ENCODE results near the gene C1orf35.

C1orf35 gene

GRCh38 chr1:228151180-228151925 is 48.2 kb upstream of the C1orf35 start:
- peaks cover 6% of the 10 kb centered on the region for H3K36me3 ChIP-seq (replicated peaks; ENCODE audit: low read depth, low read length)
- H4K20me1 ChIP-seq (ENCODE audit: insufficient read depth, low read length), result peaks cover 6% of the 10 kb centered on the region; the same call in 1 of the 2 replicates
- TF ChIP-seq, protein P1, sequence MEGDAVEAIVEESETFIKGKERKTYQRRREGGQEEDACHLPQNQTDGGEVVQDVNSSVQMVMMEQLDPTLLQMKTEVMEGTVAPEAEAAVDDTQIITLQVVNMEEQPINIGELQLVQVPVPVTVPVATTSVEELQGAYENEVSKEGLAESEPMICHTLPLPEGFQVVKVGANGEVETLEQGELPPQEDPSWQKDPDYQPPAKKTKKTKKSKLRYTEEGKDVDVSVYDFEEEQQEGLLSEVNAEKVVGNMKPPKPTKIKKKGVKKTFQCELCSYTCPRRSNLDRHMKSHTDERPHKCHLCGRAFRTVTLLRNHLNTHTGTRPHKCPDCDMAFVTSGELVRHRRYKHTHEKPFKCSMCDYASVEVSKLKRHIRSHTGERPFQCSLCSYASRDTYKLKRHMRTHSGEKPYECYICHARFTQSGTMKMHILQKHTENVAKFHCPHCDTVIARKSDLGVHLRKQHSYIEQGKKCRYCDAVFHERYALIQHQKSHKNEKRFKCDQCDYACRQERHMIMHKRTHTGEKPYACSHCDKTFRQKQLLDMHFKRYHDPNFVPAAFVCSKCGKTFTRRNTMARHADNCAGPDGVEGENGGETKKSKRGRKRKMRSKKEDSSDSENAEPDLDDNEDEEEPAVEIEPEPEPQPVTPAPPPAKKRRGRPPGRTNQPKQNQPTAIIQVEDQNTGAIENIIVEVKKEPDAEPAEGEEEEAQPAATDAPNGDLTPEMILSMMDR (IDR thresholded peaks at IDR 0.05; ENCODE audit: low read depth, low read length), result no peak
- TF ChIP-seq EZH2phosphoT487 (IDR thresholded peaks at IDR 0.05; ENCODE audit: low read depth), result no peak
- H3K27ac ChIP-seq (ENCODE audit: low read length), result no peak overlapping the region
- no peak overlapping the region for H2AFZ ChIP-seq (ENCODE audit: low read depth, low read length)
- H3K4me2 ChIP-seq (ENCODE audit: low read length), result no peak overlapping the region
- H3K9me3 ChIP-seq (ENCODE audit: insufficient read depth, low read length), result no peaks in the 10 kb centered on the region
- no peaks in the 10 kb centered on the region for H3K27me3 ChIP-seq (ENCODE audit: low read depth, low read length)
- no peak overlapping the region for H3K9ac ChIP-seq (ENCODE audit: low read length)
- H3K4me1 ChIP-seq (ENCODE audit: low read length), result no peaks in the 10 kb centered on the region
- peaks cover 4% of the 10 kb centered on the region; the same call in 1 of the 2 replicates for H3K79me2 ChIP-seq (ENCODE audit: low read length)
- no peak overlapping the region for H3K4me3 ChIP-seq (ENCODE audit: low read length)

- Histone ChIP-seq H3K9me3 (ENCODE audit: insufficient read depth, low read length) (no peaks in the 10 kb centered on the region), H3K4me3 (ENCODE audit: low read length) (no peak overlapping the region), H3K4me1 (ENCODE audit: low read length) (no peaks in the 10 kb centered on the region), H3K36me3 (replicated peaks; ENCODE audit: low read depth, low read length) (peaks cover 6% of the 10 kb centered on the region), H3K27ac (ENCODE audit: low read length) (no peak overlapping the region), H3K4me2 (ENCODE audit: low read length) (no peak overlapping the region), H3K27me3 (ENCODE audit: low read depth, low read length) (no peaks in the 10 kb centered on the region), H2AFZ (ENCODE audit: low read depth, low read length) (no peak overlapping the region), H3K79me2 (ENCODE audit: low read length) (peaks cover 11% of the 10 kb centered on the region), H3K9ac (ENCODE audit: low read length) (no peak overlapping the region), H4K20me1 (ENCODE audit: insufficient read depth, low read length) (peaks cover 6% of the 10 kb centered on the region; the same call in 1 of the 2 replicates)
- TF ChIP-seq, protein P1 (IDR thresholded peaks at IDR 0.05; ENCODE audit: low read depth, low read length), result no peak
- TF ChIP-seq EZH2phosphoT487 (IDR thresholded peaks at IDR 0.05; ENCODE audit: low read depth), result no peak
These were observed 47.5 kb upstream of the C1orf35 start for GRCh38 chr1:228150461-228151179.

DNA sequence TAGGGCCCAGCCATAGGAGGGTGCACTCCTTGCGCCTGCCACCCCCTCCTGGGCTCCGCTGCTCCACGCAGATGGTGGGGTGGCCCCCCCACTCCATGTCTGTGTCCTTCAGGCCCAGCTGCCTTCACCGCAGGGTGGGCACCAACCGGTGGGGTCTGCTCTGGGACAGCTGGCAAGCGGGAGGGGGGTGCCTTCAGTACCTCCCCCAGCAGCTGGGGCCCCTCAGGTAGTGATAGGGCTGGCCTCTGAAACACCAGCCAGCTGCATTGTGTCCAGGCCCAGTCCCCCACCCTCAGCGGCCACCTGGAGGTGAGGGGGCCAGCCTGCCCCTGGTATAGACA is 47.0 kb upstream of the C1orf35 start:
- H3K9ac ChIP-seq (ENCODE audit: low read length), result no peak overlapping the region
- no peak overlapping the region for H2AFZ ChIP-seq (ENCODE audit: low read depth, low read length)
- peaks cover 16% of the 10 kb centered on the region for H3K79me2 ChIP-seq (ENCODE audit: low read length)
- no peak overlapping the region for H3K4me2 ChIP-seq (ENCODE audit: low read length)
- H3K9me3 ChIP-seq (ENCODE audit: insufficient read depth, low read length), result no peaks in the 10 kb centered on the region
- peaks cover 6% of the 10 kb centered on the region; the same call in 1 of the 2 replicates for H4K20me1 ChIP-seq (ENCODE audit: insufficient read depth, low read length)
- TF ChIP-seq, protein P1 (IDR thresholded peaks at IDR 0.05; ENCODE audit: low read depth, low read length), result no peak
- no peak for TF ChIP-seq EZH2phosphoT487 (IDR thresholded peaks at IDR 0.05; ENCODE audit: low read depth)
- no peaks in the 10 kb centered on the region for H3K27me3 ChIP-seq (ENCODE audit: low read depth, low read length)
- no peak overlapping the region for H3K27ac ChIP-seq (ENCODE audit: low read length)
- no peaks in the 10 kb centered on the region for H3K4me1 ChIP-seq (ENCODE audit: low read length)
- H3K36me3 ChIP-seq (replicated peaks; ENCODE audit: low read depth, low read length), result peaks cover 6% of the 10 kb centered on the region
- H3K4me3 ChIP-seq (ENCODE audit: low read length), result no peak overlapping the region

DNA sequence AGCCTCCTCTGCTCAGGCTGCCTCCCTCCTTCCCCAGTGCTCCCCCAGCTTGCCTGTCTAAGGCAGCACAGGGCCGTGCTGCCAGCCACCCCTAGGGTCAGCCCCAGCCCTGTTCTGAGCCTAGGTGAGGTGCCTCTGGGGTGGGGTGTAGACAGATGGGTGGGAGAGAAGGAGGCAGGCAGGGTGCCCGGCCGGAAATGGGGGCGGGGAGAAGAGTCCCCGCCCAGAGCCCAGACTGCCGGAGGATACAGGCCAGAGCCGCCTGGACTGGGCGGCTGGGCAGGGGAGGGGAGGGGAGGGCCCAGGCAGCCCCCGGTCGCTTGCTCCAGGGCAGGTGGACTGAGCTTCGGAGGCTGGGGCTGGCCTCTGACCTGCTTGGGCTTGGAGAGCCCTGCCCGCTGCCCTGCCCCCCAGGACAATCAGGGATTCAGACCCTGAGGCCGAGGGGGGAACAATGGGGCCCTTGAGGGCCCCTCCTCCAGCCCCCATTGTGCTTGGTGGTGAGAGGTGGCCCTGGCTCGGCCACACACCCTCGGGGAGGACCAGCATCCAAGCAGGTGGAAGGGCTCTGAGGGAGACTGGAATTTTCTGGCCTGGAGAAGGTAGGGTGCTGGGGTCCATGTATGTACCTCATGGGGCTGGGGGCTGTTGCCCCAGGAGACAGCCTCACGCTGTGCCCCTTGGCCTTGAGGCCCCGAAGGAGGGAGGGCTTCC is 46.4 kb upstream of the C1orf35 start, which contains the start of gene GJC2:
Gene GJC2 (plus strand): TSS at position 525 of the 714 bp plus-strand sequence. CDS start 7,829 bp downstream, outside the sequence.
- H3K36me3 ChIP-seq (replicated peaks; ENCODE audit: low read depth, low read length), result peaks cover 6% of the 10 kb centered on the region
- no peak within 1 kb of the TSS for H3K4me3 ChIP-seq (ENCODE audit: low read length)
- H3K27me3 ChIP-seq (ENCODE audit: low read depth, low read length), result no peaks in the 10 kb centered on the region
- no peaks in the 10 kb centered on the region for H3K4me1 ChIP-seq (ENCODE audit: low read length)
- peaks cover 21% of the 10 kb centered on the region for H3K79me2 ChIP-seq (ENCODE audit: low read length)
- H3K9ac ChIP-seq (ENCODE audit: low read length), result no peak within 1 kb of the TSS
- TF ChIP-seq, protein P1 (IDR thresholded peaks at IDR 0.05; ENCODE audit: low read depth, low read length), result no peak
- no peak for TF ChIP-seq EZH2phosphoT487 (IDR thresholded peaks at IDR 0.05; ENCODE audit: low read depth)
- no peaks in the 10 kb centered on the region for H3K9me3 ChIP-seq (ENCODE audit: insufficient read depth, low read length)
- H2AFZ ChIP-seq (ENCODE audit: low read depth, low read length), result no peak within 1 kb of the TSS
- no peak within 1 kb of the TSS for H3K4me2 ChIP-seq (ENCODE audit: low read length)
- peaks cover 6% of the 10 kb centered on the region; the same call in 1 of the 2 replicates for H4K20me1 ChIP-seq (ENCODE audit: insufficient read depth, low read length)
- no peak within 1 kb of the TSS for H3K27ac ChIP-seq (ENCODE audit: low read length)
